GM19463 (cell line): Measurements from ENCODE around the gene DELE1.
"Not testable (repeated sequence)": the region's sequence is repeated elsewhere in the genome, so short reads cannot be mapped to it uniquely, and the experiment has no call there.

Source experiments
- ATAC-seq: cut with Tn5 transposase; IDR thresholded peaks from one replicate; pipeline ENCODE4 v1.9.1; 2021; ENCODE audit warnings: mild to moderate bottlenecking, moderate library complexity; ENCODE audit not compliant: unreplicated experiment

DELE1 gene

GRCh38 chr5:141883892-141884318, 39.8 kb upstream of the DELE1 start:
- no peak for ATAC-seq

- no peak for ATAC-seq
Measured at GRCh38 chr5:141889282-141889871, 34.3 kb upstream of the DELE1 start.

DNA sequence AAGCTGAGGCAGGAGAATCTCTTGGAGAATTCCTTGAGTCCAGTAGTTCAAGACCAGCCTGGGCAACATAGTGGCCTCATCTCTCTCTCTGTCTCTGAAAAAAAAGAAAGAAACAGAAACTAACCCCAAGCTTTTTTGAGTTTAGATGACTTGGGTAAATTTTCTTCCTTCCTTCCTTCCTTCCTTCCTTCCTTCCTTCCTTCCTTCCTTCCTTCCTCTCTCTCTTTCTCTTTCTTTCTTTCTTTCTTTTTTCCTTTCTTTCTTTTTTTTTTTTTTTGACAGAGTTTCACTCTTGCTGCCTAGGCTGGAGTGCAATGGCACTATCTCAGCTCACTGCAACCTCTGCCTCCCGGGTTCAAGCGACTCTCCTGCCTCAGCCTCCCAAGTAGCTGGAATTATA, 33.2 kb upstream of the DELE1 start:
- ATAC-seq, result not testable (repeated sequence)

DNA sequence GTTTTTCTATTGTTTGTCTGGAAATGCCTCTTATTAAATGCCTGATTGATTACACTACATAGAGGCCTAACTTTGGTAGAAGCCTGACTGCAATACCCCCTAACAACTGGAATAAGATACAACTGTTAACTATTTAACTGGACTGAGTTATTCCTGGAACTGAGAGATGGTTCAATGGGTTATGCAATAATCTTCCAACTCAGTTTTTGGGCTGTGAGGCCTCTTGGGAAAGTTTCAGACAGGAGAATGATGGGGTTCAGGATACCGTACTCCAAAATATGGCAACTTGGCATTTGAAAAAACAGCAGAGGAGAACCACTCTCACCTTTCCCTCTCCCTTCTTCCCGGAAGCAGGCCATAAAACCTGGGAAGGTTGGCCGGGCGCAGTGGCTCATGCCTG, 26.2 kb upstream of the DELE1 start:
- no peak for ATAC-seq

DNA sequence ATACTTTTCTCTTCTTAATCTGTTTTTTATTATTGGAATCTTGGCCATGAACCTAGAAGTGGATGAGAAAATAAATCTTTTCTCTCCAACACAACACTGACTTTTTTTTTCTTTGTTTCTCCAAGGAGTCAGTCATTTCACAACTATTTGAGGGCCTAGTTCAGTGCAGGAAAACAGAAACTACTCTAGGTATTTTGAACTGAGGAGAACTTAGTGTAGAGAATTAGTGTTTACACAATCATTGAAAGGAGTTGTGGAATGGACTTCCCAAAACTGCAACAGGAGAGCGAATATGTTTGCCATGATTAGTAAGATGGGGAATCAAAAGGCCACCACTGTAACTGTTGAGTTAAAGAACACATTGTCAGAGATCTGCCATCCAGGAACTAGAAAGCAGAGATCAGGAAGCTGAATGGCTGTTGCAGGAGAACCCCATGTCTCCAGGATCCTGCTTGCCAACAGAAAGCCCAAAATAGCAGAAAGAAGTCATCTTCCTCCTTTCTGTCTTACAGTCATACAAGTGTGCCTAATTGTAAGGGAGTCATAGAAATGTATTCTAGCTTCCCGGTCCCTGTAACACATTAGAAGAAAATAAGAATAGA, 25.1 kb upstream of the DELE1 start:
- no peak for ATAC-seq

GRCh38 chr5:141902015-141902814, 21.5 kb upstream of the DELE1 start:
- no peak for ATAC-seq

DNA sequence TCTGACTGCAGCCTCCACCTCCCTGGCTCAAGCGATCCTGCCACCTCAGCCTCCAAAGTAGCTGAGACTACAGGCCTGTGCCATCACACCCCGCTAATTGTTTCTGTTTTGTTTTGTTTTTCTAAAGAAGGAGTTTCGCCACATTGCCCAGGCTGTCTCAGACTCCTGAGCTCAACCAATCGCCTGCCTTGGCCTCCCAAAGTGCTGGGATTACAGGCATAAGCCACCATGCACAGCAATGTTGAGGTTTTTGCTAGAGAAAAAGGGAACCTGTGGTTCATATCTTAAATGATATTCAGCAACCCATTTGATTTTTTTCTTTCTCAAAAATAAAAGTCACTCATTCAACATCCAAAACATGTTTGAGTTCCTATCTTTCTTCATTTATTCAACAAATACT, 20.4 kb upstream of the DELE1 start:
- no peak for ATAC-seq

GRCh38 chr5:141904551-141904950, 19.1 kb upstream of the DELE1 start:
- no peak for ATAC-seq

DNA sequence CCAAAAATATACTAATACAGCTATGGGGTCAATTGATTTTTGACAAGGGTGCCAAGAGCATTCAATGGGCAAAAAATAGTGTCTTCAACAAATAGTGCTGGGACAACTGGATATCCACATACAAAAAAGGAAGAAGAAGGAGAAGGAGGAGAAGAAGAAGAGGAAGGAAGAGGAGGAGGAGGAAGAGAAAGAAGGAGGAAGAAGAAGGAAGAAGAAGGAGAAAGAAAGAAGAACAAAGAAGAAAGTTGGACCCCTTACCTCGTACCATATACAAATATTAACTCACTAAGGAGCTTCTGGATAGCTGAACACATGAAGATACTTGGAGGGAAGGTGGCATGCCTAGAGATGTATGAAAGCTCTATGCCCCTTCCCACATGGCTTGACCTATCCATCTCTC, 17.2 kb upstream of the DELE1 start:
- no peak for ATAC-seq

GRCh38 chr5:141906972-141907371, 16.7 kb upstream of the DELE1 start:
- ATAC-seq, result no peak

GRCh38 chr5:141908796-141909195, 14.9 kb upstream of the DELE1 start:
- ATAC-seq, result no peak

GRCh38 chr5:141909212-141909611, 14.5 kb upstream of the DELE1 start:
- ATAC-seq, result no peak

GRCh38 chr5:141910271-141910673, 13.4 kb upstream of the DELE1 start:
- ATAC-seq, result no peak

DNA sequence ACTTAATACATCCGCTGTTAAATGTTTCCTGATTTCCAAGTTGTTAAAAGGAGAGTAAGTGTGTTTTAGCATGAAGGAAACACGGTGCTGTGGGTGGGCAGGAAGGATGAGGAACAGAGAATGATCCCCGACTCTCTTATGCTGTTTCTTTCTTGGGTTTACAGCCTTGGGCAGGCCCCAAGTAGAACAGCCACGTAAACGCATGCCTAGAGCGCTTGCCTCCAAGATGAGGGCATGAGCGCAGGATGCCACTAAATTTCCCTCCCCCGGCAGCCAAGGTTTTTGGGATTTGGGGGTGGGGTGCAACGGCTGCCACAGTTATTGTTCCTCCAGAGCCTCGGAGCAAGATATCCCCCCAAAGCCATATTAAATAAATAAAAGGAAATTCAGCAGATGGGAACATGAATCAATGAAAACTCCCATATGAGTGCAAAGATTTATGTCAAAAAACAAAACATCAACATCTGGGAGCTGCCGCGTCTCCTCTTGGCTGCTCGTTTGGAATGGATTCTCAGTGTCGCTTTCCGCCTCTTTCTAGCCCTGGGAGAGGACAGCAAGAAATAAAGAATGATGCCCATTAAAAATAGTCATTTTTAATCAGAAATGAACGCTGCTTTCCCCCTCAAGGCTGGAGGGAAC, 10.0 kb upstream of the DELE1 start:
- no peak for ATAC-seq

DNA sequence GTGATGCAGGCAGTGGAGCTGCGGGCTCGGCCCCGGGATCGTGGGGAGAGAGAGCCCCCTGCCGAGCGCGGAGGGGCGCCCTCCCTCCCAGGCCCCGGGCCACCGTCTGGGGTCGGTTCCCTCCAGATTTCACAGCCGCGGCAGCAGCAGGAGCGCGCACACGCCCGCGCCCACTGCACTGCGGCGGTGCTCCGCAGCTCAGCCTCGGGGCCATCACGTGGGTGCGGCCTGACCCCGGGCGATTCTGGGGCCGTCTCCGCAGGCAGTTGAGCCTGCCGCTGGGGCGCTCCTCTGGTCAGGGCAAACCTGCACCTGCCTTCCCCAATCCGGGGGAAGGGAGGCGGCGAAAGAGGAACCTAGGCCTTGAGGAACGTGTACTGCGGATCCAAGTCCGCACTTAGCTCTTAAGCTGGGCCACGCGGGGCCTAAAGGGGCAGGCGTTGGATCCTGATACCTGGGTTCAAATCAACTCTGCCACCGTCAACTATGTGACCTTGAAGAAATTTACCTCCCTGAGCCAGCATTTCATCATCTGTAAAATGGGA, 9.4 kb upstream of the DELE1 start:
- ATAC-seq, result peak; percentile 89

DNA sequence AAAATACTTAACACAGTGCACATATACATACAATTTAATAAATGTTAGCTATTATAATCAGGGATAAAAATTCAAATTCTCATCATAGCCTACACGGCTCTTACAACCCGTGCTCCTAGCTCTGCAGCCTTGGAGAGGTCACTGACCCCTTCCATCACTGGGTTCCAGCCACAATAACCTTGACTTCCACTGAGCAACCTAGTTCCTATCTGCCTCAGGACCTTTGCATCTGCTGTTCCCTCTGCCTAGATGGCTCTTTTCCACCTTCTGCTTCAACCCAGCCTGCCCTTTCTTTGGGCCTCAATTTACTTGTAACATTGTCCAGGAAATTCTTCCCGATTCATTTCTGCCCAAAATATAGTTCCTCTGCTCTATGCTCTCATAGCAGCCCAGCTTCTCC, 8.9 kb upstream of the DELE1 start:
- no peak for ATAC-seq

- no peak for ATAC-seq
Measured at GRCh38 chr5:141915881-141916336, 7.8 kb upstream of the DELE1 start.

GRCh38 chr5:141916522-141916921, 7.1 kb upstream of the DELE1 start:
- ATAC-seq, result no peak

DNA sequence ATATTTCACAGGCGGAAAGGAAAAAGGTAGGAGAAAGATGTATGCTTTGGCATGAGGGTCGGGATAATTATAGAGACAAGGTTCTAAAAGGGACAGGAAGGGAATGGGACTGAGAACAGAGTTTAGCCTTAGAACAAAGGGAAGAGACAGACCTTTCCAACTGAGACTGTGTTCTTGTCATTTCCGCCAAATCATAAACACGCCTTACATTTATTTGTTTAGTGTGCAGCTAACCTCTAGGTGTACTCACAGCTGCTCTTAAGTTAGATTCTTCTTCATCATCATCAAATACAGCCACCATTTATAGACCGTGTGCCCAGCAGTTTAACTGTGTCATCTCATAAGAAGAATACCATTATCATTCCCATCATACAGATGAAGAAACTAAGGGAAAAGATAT, 5.9 kb upstream of the DELE1 start:
- ATAC-seq, result no peak

DNA sequence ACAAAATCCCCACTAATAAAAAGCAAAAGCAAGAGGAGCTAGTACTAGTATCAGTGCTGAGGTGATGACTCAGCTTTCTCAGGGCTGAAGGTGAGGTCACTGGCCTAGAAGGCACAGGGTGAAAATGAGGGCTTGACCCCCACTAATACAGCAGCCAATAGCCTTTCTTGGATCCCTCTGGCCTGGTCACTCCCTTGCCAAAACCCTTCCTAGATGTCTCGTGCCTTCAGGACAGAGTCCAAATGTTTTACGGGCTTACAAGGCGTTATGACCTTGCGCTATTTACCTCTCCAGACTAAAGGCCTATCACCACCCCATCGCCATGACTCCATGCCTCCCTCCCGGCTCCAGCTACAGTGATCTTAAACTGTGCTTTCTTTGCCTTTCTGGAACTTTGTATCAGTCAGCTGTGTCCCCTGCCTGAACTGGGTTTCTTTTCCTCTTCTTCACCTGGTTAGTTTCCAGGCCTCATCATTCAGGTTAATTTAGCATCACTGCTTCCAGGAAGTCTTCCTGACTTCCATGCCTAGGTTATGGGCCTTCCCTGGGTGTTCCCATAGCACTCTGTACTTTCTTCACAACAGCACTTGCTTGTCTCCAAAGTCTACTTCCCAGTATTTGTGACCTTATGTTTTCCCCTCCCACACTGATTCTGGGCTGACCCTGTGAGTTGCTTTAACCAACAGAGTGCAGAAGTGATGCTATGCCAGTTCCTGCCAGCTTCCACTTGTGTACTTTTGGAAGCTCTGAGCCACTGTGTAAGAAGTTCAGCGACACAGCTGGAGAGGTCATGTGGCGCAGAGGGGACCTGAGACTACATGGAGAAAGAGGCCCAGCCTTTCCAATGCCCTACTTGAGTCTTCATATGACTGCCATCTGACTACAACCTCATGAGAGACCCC, 4.2 kb upstream of the DELE1 start:
- ATAC-seq, result no peak
